ENCODE measurements around the gene FAT4.
A peak's percentile ranks its signal among the peaks of the same experiment; 100 is the strongest.

Gene FAT4, protein sequence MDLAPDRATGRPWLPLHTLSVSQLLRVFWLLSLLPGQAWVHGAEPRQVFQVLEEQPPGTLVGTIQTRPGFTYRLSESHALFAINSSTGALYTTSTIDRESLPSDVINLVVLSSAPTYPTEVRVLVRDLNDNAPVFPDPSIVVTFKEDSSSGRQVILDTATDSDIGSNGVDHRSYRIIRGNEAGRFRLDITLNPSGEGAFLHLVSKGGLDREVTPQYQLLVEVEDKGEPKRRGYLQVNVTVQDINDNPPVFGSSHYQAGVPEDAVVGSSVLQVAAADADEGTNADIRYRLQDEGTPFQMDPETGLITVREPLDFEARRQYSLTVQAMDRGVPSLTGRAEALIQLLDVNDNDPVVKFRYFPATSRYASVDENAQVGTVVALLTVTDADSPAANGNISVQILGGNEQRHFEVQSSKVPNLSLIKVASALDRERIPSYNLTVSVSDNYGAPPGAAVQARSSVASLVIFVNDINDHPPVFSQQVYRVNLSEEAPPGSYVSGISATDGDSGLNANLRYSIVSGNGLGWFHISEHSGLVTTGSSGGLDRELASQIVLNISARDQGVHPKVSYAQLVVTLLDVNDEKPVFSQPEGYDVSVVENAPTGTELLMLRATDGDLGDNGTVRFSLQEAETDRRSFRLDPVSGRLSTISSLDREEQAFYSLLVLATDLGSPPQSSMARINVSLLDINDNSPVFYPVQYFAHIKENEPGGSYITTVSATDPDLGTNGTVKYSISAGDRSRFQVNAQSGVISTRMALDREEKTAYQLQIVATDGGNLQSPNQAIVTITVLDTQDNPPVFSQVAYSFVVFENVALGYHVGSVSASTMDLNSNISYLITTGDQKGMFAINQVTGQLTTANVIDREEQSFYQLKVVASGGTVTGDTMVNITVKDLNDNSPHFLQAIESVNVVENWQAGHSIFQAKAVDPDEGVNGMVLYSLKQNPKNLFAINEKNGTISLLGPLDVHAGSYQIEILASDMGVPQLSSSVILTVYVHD (N-terminal part only)

DNA sequence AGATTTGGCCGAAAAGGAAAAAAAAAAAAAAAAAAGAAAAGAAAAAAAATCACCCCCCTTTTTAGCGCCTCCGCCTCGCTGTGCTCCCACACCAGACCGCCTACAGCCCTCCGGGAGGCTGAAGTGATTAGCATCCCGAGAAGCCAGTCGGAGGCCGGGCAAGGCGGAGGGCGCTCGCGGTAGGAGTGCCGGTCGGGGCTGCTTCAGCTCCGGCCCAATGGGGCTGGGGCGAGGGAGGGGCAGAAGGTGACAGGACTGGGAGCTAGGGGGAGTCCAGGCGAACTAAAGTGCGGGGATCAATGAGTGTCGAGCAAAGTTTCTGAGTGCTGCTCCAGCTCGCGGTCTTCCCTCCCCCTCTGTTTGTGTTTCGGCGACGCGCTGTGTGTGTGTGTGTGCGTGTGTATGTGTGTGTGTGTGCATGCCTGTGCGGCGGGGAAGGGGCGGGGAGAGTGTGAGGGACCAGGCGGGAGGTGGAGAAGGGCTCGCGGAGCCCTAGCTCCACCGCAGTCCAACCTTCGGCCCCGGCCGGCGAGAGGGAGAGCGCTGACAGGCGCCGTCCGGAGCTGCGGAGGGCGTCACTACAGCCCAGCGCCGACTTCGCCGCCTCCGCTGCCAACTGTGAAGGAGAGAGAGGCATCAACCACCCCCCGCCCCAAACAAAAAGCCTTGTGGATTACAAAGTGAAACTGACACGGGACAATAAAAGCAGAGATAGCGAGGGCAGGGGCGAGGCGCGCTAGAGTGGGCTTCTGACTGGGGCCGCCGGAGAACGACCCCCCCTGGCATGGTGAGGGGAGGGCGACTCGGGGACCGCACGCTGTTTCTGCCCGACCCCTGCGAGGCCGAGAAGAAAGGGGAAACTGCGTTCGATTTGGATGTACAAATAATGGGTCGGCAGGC is at the start of gene FAT4:
Gene FAT4, plus strand, starts transcription at position 280 of the 900 bp plus-strand sequence. CDS start 1,457 bp downstream, outside the sequence.
- no peak for FAIRE-seq

DNA sequence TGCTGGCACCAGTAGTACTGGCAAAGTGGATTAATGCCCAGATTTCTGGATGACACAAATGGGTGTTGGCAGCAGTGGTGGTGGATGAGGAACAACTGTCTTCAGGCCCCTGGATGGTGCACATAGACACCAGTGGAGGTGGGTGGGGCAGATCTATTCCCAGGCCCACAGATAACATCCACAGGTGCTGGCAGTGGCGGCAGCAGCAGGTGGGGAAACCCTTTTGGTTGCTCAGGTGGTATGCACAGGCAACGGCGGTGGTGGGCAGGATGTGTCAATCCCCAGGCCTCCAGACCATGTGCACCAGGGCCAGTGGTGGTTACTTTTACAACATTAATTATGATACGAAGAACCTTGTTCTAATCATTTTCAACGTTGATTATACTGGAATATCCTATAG is 48.9 kb upstream of the FAT4 start:
- FAIRE-seq, result no peak

DNA sequence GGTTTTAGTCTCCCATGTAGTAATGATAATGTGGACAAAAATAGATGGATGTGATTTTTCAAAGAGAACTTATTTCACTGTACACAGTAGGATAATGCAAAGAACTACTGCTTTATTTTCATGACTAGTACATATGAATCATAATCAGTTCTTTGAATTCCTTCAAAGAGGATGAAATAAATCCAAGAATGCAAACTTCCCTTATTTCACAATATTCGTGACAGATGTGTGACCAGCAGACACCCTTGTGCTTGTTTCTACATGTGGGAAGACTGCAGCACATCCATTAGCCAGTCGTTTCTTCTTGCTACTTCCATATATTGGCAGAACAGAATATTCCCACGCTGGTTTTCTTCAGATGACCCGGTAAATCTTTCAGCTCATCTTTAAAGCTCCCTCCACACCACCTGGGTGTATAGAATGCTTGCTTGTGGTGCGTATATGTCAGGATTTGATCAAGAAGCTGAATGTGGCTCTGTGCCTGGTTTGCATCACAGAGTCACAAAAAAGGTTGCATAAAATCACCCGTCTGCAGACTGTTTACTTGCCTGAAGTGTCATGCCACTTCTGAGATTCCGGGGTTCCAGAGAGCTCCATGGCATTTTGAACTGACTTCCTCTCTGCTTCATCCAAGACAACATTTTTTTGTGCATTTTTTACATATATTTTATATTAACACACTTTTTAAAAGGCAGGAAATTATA is 47.7 kb upstream of the FAT4 start:
- no peak for FAIRE-seq

DNA sequence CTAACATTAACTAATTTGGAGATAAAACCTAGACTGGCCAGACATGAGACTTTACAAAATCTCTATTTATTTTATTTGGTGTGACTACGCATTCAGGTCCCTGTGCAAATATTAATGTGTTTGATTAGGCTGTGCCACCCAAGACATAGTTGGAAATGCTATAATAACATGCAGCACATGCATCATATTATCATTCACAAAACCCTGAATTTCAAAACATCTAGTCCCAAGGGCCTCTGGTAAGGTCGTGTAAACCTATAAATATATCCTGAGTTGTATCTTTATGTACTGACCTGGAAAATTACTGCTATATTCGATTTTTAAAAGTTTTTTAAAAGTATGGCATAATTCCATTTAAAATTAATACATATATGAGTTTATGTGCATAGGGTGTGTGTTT is 47.1 kb upstream of the FAT4 start:
- no peak for FAIRE-seq

DNA sequence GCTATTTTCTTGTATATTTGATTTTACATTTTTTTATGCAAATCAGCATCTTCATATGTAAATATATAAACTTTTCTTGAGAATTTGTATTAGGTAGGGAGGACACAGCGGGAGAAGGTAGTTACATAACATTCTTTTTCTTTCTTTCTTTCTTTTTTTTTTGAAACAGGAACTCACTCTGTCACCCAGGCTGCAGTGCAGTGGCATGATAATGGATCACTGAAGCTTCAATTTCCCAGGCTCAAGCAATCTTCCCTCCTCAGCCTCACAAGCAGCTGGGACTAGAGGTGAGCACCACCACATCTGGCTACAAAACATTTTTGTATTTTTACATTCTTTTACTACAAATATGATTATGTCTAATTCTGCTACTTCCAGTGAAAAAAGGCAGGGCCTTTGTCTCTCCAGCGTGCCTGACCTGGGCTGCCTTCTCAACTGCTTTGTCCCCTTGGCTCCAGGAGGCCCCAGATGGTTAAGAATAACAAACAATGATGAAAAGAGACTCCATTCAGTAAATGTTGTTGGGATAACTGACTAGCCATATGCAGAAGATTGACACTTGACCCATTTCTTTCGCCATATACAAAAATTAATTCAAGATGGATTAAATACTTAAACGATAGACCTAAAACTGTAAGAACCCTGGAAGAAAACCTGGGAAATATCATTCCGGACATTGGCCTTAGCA is 46.5 kb upstream of the FAT4 start:
- FAIRE-seq, result no peak

DNA sequence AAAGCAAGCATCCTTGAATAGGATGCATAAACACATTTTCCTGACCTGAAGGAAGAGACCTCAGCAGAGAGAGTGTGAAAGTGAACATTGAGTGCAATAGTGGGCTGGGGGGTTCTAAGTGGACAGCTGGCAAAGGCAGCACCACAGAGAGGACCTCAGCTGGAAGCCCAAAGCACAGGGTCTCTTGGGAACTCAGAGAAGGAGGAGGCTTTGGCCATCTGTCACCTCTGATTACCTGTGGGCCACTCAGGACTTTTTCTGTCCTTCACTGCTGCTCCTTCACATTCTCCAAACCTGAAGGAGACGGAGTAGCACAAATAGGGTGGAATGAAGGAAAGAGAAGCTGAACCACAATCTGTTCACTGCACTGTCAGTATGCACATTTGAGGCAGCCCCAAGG is 37.9 kb upstream of the FAT4 start:
- no peak for FAIRE-seq

DNA sequence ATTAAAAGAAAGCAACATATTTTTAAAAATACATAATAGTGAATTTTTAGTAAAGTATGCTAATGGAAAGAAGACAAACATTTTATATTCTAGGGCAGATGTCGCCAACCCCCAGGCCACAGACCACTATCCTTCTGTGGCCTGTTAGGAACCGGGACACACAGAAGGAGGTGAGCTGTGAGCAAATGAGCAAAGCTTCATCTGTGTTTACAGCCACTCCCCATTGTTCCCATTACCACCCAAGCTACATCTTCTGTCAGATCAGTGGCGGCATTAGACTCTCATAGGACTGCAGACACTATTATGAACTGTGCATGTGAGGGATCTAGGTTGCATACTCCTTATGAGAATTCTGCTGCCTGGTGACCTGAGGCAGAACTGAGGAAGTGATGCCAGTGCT is 37.0 kb upstream of the FAT4 start:
- no peak for FAIRE-seq

DNA sequence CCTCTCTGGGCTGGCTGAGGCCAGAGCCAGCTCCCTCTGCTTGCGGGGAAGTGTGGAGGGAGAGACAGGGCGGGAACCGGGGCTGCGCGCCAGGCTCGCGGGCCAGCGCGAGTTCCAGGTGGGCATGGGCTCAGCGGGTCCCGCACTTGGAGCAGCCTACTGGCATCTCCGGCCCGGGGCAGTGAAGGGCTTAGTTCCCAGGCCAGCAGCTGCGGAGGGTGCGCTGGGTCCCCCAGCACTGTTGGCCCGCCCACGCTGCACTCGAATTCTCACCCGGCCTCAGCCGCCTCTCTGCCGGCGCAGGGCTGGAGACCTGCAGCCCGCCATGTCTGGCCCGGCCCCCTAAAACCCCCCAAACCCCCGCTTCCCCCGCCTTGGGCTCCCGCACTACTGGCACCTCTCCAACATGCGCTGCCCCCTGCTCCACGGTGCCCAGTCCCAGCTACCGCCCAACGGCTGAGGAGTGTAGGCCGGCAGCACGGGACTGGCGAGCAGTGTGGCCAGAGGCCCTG is 33.8 kb upstream of the FAT4 start:
- FAIRE-seq, result no peak

DNA sequence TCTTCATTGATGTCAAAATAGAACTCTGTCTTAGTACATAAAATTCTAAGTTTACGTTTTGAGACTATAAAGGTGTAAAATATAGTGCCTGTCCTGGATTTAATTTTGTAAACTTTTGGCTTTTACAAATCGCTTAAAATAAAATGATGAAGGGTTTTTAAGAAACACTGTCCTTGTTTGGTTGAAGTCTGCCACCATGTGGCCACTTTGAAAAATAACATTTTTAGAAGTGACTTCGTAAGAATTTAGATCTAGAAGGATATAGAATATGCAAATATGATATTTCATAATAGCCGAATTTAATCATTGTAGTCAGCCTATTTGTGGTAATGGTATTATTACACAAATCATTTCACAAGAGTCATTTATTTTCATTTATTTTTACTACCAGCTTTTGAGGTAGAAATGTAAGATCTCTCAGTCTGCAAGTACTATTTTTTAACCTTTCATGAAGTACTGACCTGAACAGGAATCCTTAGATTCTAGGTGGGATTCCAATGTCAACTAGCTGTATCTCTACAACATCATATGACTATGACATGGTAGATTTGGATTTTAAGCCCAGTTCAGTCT is 31.0 kb upstream of the FAT4 start:
- FAIRE-seq, result peak; percentile 98

DNA sequence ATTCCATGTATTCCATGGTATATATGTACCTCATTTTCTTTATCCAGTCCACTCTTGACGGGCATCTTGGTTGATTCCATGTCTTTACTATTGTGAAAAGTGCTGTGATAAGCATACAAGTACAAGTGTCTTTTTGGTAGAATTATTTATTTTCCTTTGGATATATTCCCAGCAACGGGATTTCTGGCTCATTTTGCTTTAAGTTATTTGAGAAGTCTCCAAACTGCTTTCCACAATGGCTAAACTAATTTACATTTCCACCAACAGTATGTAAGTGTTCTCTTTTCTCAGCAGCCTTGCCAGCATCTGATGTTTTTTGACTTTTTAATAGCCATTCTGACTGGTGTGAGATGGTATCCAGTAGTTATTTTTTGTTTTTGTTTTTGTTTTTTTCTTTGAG is 17.6 kb upstream of the FAT4 start:
- no peak for FAIRE-seq

DNA sequence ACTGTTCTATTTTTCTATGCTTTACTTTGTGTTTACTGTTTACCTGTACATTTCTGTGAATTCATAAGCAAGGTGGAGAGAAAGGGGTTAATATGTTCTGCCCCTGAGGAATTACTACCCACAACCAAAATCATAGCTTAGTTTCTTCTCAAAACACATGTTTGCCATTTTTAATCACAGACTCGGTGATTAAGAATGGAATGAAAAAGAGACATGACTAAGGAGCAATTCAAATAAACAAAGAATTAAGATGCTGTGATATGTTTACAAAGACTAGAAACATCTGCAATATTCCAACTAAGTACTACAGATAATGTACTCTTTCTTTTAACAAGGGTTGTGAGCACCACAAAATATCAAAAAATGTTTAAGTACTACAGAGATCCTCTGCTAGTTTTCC is 11.7 kb upstream of the FAT4 start:
- no peak for FAIRE-seq

DNA sequence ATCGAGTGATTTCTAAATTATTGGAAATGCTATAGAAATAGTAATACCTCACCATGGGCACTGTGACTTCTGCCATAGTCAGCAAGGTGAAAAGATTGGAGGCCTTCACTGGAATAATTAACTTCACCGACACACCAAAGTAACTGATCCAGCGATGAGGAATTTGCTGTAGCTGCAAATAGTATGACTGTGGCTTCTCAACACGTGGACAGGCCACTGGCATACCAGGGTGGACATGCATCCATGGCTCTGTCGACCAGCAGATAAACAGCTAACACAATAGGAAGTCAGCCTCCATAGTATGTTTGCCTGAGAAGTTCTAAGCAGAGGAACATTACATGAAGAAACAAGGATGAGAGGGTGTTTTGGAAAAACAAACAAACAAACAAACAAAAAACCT is 10.9 kb upstream of the FAT4 start:
- no peak for FAIRE-seq

DNA sequence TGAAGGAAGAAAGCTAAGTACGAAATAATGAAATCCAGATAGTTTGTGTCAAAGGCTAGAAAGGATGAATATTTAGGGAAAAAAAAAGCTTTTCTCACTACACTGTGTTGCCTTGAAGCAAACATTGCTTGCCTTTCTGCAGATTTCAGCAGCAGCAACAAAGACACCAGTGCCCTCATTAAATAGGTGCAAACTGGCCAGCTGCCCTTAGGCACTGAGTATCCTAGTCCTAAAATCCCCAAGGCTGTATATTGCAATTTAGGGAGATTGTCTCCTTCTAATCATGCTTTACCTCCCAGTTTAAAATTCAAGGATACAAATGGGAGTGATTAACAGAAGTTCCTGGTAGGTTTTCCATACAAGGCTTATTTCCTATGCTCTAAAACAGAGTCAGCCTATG is 8.6 kb upstream of the FAT4 start:
- FAIRE-seq, result no peak

DNA sequence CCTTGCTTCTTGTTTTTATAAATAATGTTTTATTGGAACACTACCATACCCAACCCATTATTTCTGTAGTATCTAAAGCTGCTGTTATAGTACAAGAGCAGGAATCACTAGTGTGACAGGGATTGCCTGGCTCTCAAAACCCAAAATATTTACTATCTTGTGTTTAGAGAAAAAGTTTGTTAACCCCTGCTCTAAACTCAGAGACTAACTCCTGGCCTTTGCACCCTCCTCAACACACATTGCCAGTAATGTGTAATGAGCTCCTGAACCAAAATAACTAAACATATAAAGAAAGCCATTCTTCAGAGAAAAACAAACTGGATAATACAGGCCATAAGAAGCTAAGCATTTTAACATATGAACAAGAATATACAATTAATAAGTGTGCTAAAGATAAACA is 8.2 kb upstream of the FAT4 start:
- FAIRE-seq, result no peak

DNA sequence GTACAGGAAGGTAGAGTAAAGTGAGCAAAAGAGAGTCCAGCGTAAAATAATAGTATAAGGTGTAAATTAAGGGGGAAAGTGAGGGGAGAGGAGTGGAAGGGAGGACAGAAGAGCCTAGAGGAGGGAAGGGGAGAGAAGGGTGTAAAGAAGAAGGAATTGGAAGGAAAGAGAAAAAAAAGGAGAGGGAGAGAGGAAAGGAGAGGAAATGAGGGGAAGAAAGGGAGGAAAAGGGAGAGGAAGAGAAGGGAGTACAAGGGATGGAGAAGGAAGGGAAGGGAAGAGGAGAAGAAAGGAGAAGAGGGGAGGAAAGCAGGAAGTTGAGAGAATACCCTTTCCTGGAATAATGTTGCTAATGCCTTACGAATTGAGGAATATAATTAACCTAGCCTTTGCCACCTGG is 3.3 kb upstream of the FAT4 start:
- FAIRE-seq, result no peak

DNA sequence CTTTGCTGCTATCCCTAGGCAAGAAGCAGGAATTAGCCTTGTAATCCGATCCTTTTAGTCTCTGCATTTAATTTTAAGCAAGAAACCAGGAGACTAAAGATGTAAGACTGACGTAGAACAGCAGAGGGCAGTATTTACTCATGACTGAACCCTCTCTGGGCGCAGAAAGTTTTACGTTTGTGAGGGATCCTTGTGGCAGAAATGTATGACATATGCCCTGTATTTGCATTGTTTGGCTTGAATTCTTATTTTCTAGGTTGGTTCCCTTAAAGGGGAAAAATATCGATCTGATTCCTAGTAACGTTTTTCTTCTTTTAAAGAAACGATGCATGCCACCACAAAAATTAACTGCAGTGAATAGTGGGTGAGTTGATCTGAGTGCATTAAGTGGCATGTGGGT is 1.3 kb upstream of the FAT4 start:
- FAIRE-seq, result peak; percentile 97

DNA sequence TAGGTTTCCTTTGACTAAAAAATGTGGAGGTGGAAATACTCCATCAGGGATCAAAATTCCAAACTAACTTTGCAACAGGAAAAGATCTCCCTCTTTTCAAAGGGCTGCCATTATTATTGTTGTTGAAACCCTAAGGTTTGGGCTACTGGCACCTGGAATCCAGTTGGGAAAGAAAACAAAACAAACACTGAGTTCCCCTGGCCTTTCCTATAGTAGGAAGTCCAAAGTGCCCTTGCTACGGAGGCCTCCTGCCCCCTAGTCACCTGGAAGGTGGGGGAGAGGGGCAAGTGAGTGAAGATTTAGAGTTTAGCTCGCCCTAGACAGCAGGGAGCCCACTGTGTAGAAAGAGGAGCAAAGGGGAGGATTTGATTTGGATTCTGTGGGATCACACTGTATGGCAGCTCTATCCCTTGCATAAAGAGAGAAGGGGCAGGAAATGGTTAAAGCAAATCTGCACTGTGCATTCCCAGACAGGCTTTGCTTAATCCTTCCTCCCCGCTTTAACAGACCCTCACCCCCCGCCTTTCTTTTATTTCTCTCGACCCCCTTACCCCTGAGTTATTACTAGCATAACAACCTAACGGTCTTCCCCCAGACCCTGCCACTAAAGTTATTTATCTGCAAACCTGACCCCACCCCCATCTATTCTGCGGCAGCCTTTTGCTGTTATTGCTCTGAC is 627 bp upstream of the FAT4 start:
- no peak for FAIRE-seq

DNA sequence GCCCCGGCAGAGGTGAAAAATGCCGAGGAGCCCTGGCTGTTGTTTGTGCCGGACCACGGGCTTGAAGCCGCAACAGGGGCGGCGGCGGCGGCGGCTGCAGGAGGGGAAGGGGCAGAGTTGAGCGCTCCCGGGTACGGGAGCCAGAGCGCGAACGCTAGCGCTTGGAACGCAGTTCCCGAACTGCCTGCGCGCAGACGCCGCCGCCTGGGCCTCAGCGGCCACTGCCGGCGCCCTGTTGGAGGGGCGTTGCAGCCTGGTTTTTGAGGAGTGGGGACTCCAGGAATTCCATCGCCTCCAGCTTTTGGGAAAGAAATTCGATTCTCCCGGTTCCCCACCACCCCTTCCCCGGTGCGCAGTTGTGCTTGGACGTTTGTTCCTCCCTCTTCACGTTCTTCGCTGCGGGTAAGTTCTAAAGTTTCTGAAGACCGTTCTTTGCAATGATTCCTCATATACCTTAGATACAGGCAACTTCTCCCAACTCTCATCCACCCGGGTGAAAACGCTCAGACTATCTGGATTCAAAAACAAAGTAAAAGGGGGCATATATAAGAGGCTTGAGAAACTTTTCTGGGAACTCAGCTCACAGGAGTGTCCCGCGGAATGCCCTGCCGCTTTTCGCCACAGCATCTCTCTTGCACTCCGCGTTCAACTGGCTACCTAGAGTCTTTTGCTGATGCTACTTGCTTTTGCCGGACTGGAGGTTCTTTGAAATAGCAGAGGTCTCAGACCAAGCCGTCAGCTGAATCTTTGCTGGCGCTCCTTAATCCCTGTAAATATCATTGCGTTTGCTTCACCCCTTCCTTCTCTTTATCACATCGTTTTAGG is 1.0 kb downstream of the FAT4 start:
- no peak for FAIRE-seq

DNA sequence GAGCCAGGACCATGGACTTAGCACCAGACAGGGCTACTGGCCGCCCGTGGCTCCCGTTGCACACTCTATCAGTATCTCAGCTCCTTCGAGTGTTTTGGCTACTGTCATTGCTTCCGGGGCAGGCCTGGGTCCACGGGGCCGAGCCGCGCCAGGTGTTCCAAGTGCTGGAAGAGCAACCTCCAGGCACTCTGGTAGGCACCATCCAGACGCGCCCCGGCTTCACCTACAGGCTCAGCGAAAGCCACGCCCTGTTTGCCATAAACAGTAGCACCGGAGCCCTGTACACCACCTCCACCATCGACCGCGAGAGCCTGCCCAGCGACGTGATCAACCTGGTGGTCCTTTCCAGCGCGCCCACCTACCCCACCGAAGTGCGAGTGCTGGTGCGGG is 1.6 kb downstream of the FAT4 start:
- FAIRE-seq, result no peak

All from A204.1 (cell line).